ENCODE data around the gene HOXA6. TPM values are rescaled to one million over a fixed set of nuclear protein-coding genes. Genes with fewer than 3 reads are reported as not detected.

HOXA6 gene
- total and polyA plus RNA-seq, 2 of the 4 experiments (the other 2 are of a cell fraction) = 1.4 to 1.8 TPM

GRCh38 chr7:27101957-27102580 is 45.5 kb downstream of the HOXA6 start:
- H3K4me2 ChIP-seq (ENCODE audit: low read depth, low read length) = peak overlapping the region; percentile 97
- intact Hi-C loops (cut with micrococcal nuclease) = loop anchor here (2.0 kb wide), 1 partner anchor 13 kb away; no protein-coding TSS in a partner anchor
- ATAC-seq (ENCODE audit: low read depth) = no peak

More at GRCh38 chr7:27101957-27102580, 45.5 kb downstream of the HOXA6 start:
- peaks cover 0 to 22% of the 10 kb centered on the region in 2 experiments; a peak in 2 of 4 replicates for H3K79me1 ChIP-seq (ENCODE audit: low read depth in 1 of 2, low read length in 2 of 2)
- H2BK15ac ChIP-seq (ENCODE audit: low read depth, low read length) = peak overlapping the region; percentile 42; the same call in 1 of the 3 replicates
- H2AK5ac ChIP-seq (ENCODE audit: low read depth, low read length) = peak overlapping the region; percentile 37
- no peak overlapping the region for H2BK20ac ChIP-seq (ENCODE audit: low read depth, low read length)
- peak overlapping the region; percentile 86; the same call in 1 of the 2 replicates for H3K56ac ChIP-seq (ENCODE audit: extremely low read depth, insufficient read depth, low read length)
- peaks cover 11% of the 10 kb centered on the region; the same call in 1 of the 2 replicates for H4K20me1 ChIP-seq (ENCODE audit: insufficient read depth, low read length)
- peak overlapping the region; percentile 93 for H3K18ac ChIP-seq (ENCODE audit: low read depth, low read length)
- peak overlapping the region; percentile 81 for H4K91ac ChIP-seq (ENCODE audit: insufficient read depth, low read depth, low read length)
- no TSS peak for BruUV-seq (replicated peaks)
- peak overlapping the region; percentile 96 for H3K27ac ChIP-seq (ENCODE audit: insufficient read depth, low read length)
- peak overlapping the region; percentile 96 for H3K23ac ChIP-seq (ENCODE audit: low read depth, low read length)
- WGBS, 2 experiments (ENCODE audit: extremely low coverage in 2 of 2, insufficient read length in 1 of 2) = 0% methylated on average over 2 of the region's 39 CpGs; no CpG with 5 or more reads in 1 of the 2 experiments
- peak overlapping the region; percentile 74 for H2BK120ac ChIP-seq (ENCODE audit: low read depth, low read length)
- H3K9ac ChIP-seq (ENCODE audit: low read depth, low read length) = peak overlapping the region; percentile 93
- H4K8ac ChIP-seq (ENCODE audit: low read depth in 2 of 2, low read length in 2 of 2) = peak overlapping the region; percentile 54 to 76; a peak in 3 of 4 replicates
- H2AFZ ChIP-seq (replicated peaks; ENCODE audit: low read length, poor library complexity) = peak overlapping the region; percentile 55
- ChIA-PET CTCF (no interaction called here), POLR2A (ENCODE audit: unreplicated experiment) (no interaction called here)
- dilution Hi-C loops (cut with HindIII; ENCODE audit: low sequenced_read_pairs, unreplicated experiment) = no loop called here
- no peaks in the 10 kb centered on the region for H3K27me3 ChIP-seq (ENCODE audit: control insufficient read depth, insufficient read depth, low read length)
- peaks cover 30% of the 10 kb centered on the region for H3K4me1 ChIP-seq (ENCODE audit: control insufficient read depth, insufficient read depth, low read length)
- peak overlapping the region; percentile 46 for H4K5ac ChIP-seq (ENCODE audit: low read depth, low read length)
- peak overlapping the region; percentile 85 for H3K4ac ChIP-seq (ENCODE audit: low read depth, low read length)
- peak overlapping the region; percentile 52 for H3K4me3 ChIP-seq (ENCODE audit: insufficient read depth, low read depth, low read length)
- H3K14ac ChIP-seq (replicated peaks; ENCODE audit: low read depth, low read length) = peak overlapping the region; percentile 81
- H3K36me3 ChIP-seq (ENCODE audit: control insufficient read depth, insufficient read depth, low read length) = peaks cover 10% of the 10 kb centered on the region
- H3K9me3 ChIP-seq (ENCODE audit: control insufficient read depth, insufficient read depth, low read length) = no peaks in the 10 kb centered on the region
- TF ChIP-seq CTCF (conservative IDR thresholded peaks at IDR 0.05; ENCODE audit: low read depth, low read length) (no peak), RFX5 (IDR thresholded peaks at IDR 0.05; ENCODE audit: low read depth, low read length) (no peak), ELK1 (IDR thresholded peaks at IDR 0.05; ENCODE audit: borderline replicate concordance, low read depth, low read length) (no peak), NFE2L2 (IDR thresholded peaks at IDR 0.05; ENCODE audit: low read depth, low read length) (no peak), CHD1 (IDR thresholded peaks at IDR 0.05; ENCODE audit: low read depth, low read length) (no peak)
- H2BK5ac ChIP-seq (ENCODE audit: low read depth, low read length, poor library complexity, severe bottlenecking) = peak overlapping the region; percentile 95
- in situ Hi-C loops (cut with MboI; ENCODE audit: low sequenced_read_pairs) = loop anchor here (5.0 to 10.0 kb wide), 4 partner anchors 40 to 1240 kb away; partner anchors contain the start of gene HOXA5
- DNase-seq = peak; percentile 35
- H2AK9ac ChIP-seq (replicated peaks; ENCODE audit: low read depth, low read length, poor library complexity) = peak overlapping the region; percentile 86
- no peaks in the 10 kb centered on the region for H3K9me1 ChIP-seq (ENCODE audit: insufficient read depth, low read length)
